ENCODE measurements around the gene CCDC97. TPM values are rescaled to one million over a fixed set of nuclear protein-coding genes. Genes with fewer than 3 reads are reported as not detected.
A peak's percentile ranks its signal among the peaks of the same experiment; 100 is the strongest.
"Not testable (repeated sequence)": the region's sequence is repeated elsewhere in the genome, so short reads cannot be mapped to it uniquely, and the experiment has no call there.

The CCDC97 gene
- polyA plus RNA-seq, 4 donors, result 30.8 to 40.1 (median 34.1) TPM

- DNase-seq (ENCODE audit: low read depth in 4 of 4, low spot score in 2 of 4), result no peak
Measured at GRCh38 chr19:41330946-41331678, 21.1 kb downstream of the CCDC97 start.

- no peak for DNase-seq (ENCODE audit: low read depth in 4 of 4, low spot score in 2 of 4)
Measured at GRCh38 chr19:41332000-41332399, 22.0 kb downstream of the CCDC97 start.

- DNase-seq (ENCODE audit: low read depth in 4 of 4, low spot score in 2 of 4), result no peak
Measured at GRCh38 chr19:41332468-41332867, 22.5 kb downstream of the CCDC97 start.

GRCh38 chr19:41334793-41335192 is 24.8 kb downstream of the CCDC97 start:
- DNase-seq (ENCODE audit: low read depth in 4 of 4, low spot score in 2 of 4), result no peak

- DNase-seq (ENCODE audit: low read depth in 4 of 4, low spot score in 2 of 4), result no peak
Measured at GRCh38 chr19:41335467-41335866, 25.5 kb downstream of the CCDC97 start.

GRCh38 chr19:41339936-41340335 is 30.0 kb downstream of the CCDC97 start:
- DNase-seq (ENCODE audit: low read depth in 4 of 4, low spot score in 2 of 4), result no peak

GRCh38 chr19:41341669-41342490 is 31.9 kb downstream of the CCDC97 start:
- DNase-seq (ENCODE audit: low read depth in 4 of 4, low spot score in 2 of 4), result no peak

- DNase-seq (ENCODE audit: low read depth in 4 of 4, low spot score in 2 of 4), result no peak
Measured at GRCh38 chr19:41344162-41344561, 34.2 kb downstream of the CCDC97 start.

GRCh38 chr19:41346916-41347315 is 36.9 kb downstream of the CCDC97 start:
- DNase-seq (ENCODE audit: low read depth in 4 of 4, low spot score in 2 of 4), result not testable (repeated sequence)

GRCh38 chr19:41350735-41351338 is 40.9 kb downstream of the CCDC97 start:
- DNase-seq (ENCODE audit: low read depth in 4 of 4, low spot score in 2 of 4), result no peak

GRCh38 chr19:41351339-41352245 is 41.6 kb downstream of the CCDC97 start:
- no peak for DNase-seq (ENCODE audit: low read depth in 4 of 4, low spot score in 2 of 4)

- no peak for DNase-seq (ENCODE audit: low read depth in 4 of 4, low spot score in 2 of 4)
Measured at GRCh38 chr19:41352279-41352608, 42.3 kb downstream of the CCDC97 start.

GRCh38 chr19:41352609-41353465 is 42.9 kb downstream of the CCDC97 start:
- no peak for DNase-seq (ENCODE audit: low read depth in 4 of 4, low spot score in 2 of 4)

GRCh38 chr19:41353466-41354342 is 43.7 kb downstream of the CCDC97 start, which contains the start of gene TGFB1:
TSS of gene TGFB1 (minus strand) at chr19:41353922. CDS start at chr19:41353044, 878 bp downstream.
- DNase-seq (ENCODE audit: low read depth in 4 of 4, low spot score in 2 of 4), result peak in 2 of 4 donors; percentile 53 to 58

GRCh38 chr19:41354343-41354953 is 44.5 kb downstream of the CCDC97 start:
- no peak for DNase-seq (ENCODE audit: low read depth in 4 of 4, low spot score in 2 of 4)

GRCh38 chr19:41355035-41355434 is 45.1 kb downstream of the CCDC97 start:
- DNase-seq (ENCODE audit: low read depth in 4 of 4, low spot score in 2 of 4), result no peak

GRCh38 chr19:41355802-41356201 is 45.8 kb downstream of the CCDC97 start:
- no peak for DNase-seq (ENCODE audit: low read depth in 4 of 4, low spot score in 2 of 4)

Data from left renal cortex interstitium (tissue), 4 donors.